ENCODE data around the gene ADAT3.
A peak's percentile ranks its signal among the peaks of the same experiment; 100 is the strongest.
"Not testable (repeated sequence)": the region's sequence is repeated elsewhere in the genome, so short reads cannot be mapped to it uniquely, and the experiment has no call there.

The ADAT3 gene

GRCh38 chr19:1882786-1883692, 22.2 kb upstream of the ADAT3 start:
- no peak for TF ChIP-seq CTCF (IDR thresholded peaks at IDR 0.05; ENCODE audit: low read depth, low read length, missing control alignments)
- peak overlapping the region; percentile 88 for H3K4me3 ChIP-seq (replicated peaks; ENCODE audit: low read depth, low read length)
- no peak for DNase-seq (ENCODE audit: extremely low read depth, low read depth)

GRCh38 chr19:1883784-1884183, 21.4 kb upstream of the ADAT3 start:
- DNase-seq (ENCODE audit: extremely low read depth, low read depth): no peak
- TF ChIP-seq CTCF (IDR thresholded peaks at IDR 0.05; ENCODE audit: low read depth, low read length, missing control alignments): no peak
- peak overlapping the region; percentile 88 for H3K4me3 ChIP-seq (replicated peaks; ENCODE audit: low read depth, low read length)

- DNase-seq (ENCODE audit: extremely low read depth, low read depth): no peak
- no peak for TF ChIP-seq CTCF (IDR thresholded peaks at IDR 0.05; ENCODE audit: low read depth, low read length, missing control alignments)
- peak overlapping the region; percentile 88 for H3K4me3 ChIP-seq (replicated peaks; ENCODE audit: low read depth, low read length)
These were observed 20.9 kb upstream of the ADAT3 start for GRCh38 chr19:1884291-1884718.

- TF ChIP-seq CTCF (IDR thresholded peaks at IDR 0.05; ENCODE audit: low read depth, low read length, missing control alignments): no peak
- DNase-seq (ENCODE audit: extremely low read depth, low read depth): no peak
- H3K4me3 ChIP-seq (replicated peaks; ENCODE audit: low read depth, low read length): peak overlapping the region; percentile 88
These were observed 20.4 kb upstream of the ADAT3 start for GRCh38 chr19:1884719-1885334.

GRCh38 chr19:1885398-1886119, 19.6 kb upstream of the ADAT3 start, which contains the start of gene ABHD17A:
ABHD17A (minus strand) TSS chr19:1885496; CDS start chr19:1881566, 3,930 bp downstream.
- DNase-seq (ENCODE audit: extremely low read depth, low read depth): peak; percentile 52

GRCh38 chr19:1886360-1886759, 18.8 kb upstream of the ADAT3 start:
- not testable (repeated sequence) for H3K4me3 ChIP-seq (replicated peaks; ENCODE audit: low read depth, low read length); DNase-seq (ENCODE audit: extremely low read depth, low read depth)

More at GRCh38 chr19:1885398-1886119, 19.6 kb upstream of the ADAT3 start, which contains the start of gene ABHD17A:
- H3K4me3 ChIP-seq (replicated peaks; ENCODE audit: low read depth, low read length): peak within 1 kb of the TSS; percentile 88

GRCh38 chr19:1888385-1888784, 16.8 kb upstream of the ADAT3 start:
- DNase-seq (ENCODE audit: extremely low read depth, low read depth): no peak
- no peak overlapping the region for H3K4me3 ChIP-seq (replicated peaks; ENCODE audit: low read depth, low read length)
- no peak for TF ChIP-seq CTCF (IDR thresholded peaks at IDR 0.05; ENCODE audit: low read depth, low read length, missing control alignments)

All from HFF-Myc (cell line).